HCT116 (cell line): Measurements from ENCODE around the gene CAMSAP3. TPM values are rescaled to one million over a fixed set of nuclear protein-coding genes. Genes with fewer than 3 reads are reported as not detected.

Source experiments
- ATAC-seq: fragments of 200-7000 bp; cut with Tn5 transposase; 2 replicates; pipeline ENCODE4 v1.9.1; 2020; ENCODE audit warnings: mild to moderate bottlenecking, moderate library complexity
- BruUV-seq: library from RNA; stranded (reverse); fragments of 400-500 nt; replicated peaks from 2 replicates; lab custom pipeline; 2021; lab: Mats Ljungman, UMichigan
- CTCF ChIA-PET: fragments of 300-600 bp; sonication (Branson Sonifier 250); formaldehyde crosslinking; loops from one replicate; lab custom pipeline; 2021; ENCODE audit warnings: antibody characterized with exemption; lab: Charles Lee
- POLR2A ChIA-PET: fragments of 300-600, 350-600 bp; sonication (Branson Sonifier 250); formaldehyde crosslinking; loops from one replicate; lab custom pipeline; 2021; ENCODE audit warnings: antibody characterized with exemption; lab: Charles Lee
- RAD21 ChIA-PET, 2 experiments: fragments of 300-600 bp; sonication (Branson Sonifier 250); formaldehyde crosslinking; loops; one replicate each; lab custom pipeline; 2023; ENCODE audit warnings: low total read pairs in 2 of 2; ENCODE audit not compliant: uncharacterized antibody in 2 of 2, unreplicated experiment in 2 of 2, low non-redundant PET in 1 of 2; lab: Charles Lee
- DNase-seq: peaks from one replicate; pipeline ENCODE4 v3.0.0-alpha.2; 2010; ENCODE audit warnings: low read depth, low spot score
- H2AFZ ChIP-seq: fragments of 200-600 bp; shearing (Covaris generic), sonication (generic); 2 replicates; pipeline ENCODE4 v1.6.1; 2017; ENCODE audit warnings: low read depth, mixed run types, mixed read lengths, antibody characterized with exemption, low read length; ENCODE audit not compliant: poor library complexity, severe bottlenecking
- H3K27ac ChIP-seq: 2 replicates; pipeline ENCODE4 v1.5.1; 2012; ENCODE audit warnings: low read depth, low read length
- H3K27me3 ChIP-seq: fragments of 200-600 bp; sonication (generic); 2 replicates; pipeline ENCODE4 v1.6.1; 2016; ENCODE audit warnings: mixed run types, low read length, mixed read lengths; ENCODE audit not compliant: insufficient read depth
- H3K36me3 ChIP-seq, 2 experiments: fragments of 200-500 bp in 1 of 2; fragments of 200-600 bp in 1 of 2; sonication (Bioruptor generic) in 1 of 2; sonication (generic) in 1 of 2; 2 replicates each; pipeline versions ENCODE4 v1.5.1 to v1.6.1; 2014 to 2016; ENCODE audit warnings: low read length in 2 of 2, inconsistent platforms in 1 of 2, mixed read lengths in 1 of 2, mixed run types in 1 of 2; ENCODE audit not compliant: insufficient read depth in 2 of 2, control insufficient read depth in 1 of 2
- H3K4me1 ChIP-seq, 2 experiments: fragments of 200-600 bp in 1 of 2; sonication (generic) in 1 of 2; 2 replicates each; pipeline versions ENCODE4 v1.5.1 to v1.6.1; 2012 to 2017; ENCODE audit warnings: low read length in 2 of 2, inconsistent platforms in 1 of 2, mild to moderate bottlenecking in 1 of 2, mixed read lengths in 1 of 2, mixed run types in 1 of 2, moderate library complexity in 1 of 2; ENCODE audit not compliant: insufficient read depth in 2 of 2, control insufficient read depth in 1 of 2
- H3K4me2 ChIP-seq: fragments of 200-600 bp; sonication (generic); 2 replicates; pipeline ENCODE4 v1.6.1; 2017; ENCODE audit warnings: mixed run types, low read length, mixed read lengths
- H3K4me3 ChIP-seq, 2 experiments: fragments of 200-600 bp in 1 of 2; sonication (generic) in 1 of 2; replicated peaks in 1 of 2; 2 replicates each; pipeline ENCODE4 v1.5.1; 2011 to 2016; ENCODE audit warnings: low read length in 2 of 2, control low read depth in 1 of 2, low read depth in 1 of 2, mild to moderate bottlenecking in 1 of 2, mixed read lengths in 1 of 2, mixed run types in 1 of 2
- H3K79me2 ChIP-seq: fragments of 200-600 bp; sonication (generic); 2 replicates; pipeline ENCODE4 v1.6.1; 2017; ENCODE audit warnings: mild to moderate bottlenecking, mixed run types, low read length, moderate library complexity, mixed read lengths; ENCODE audit not compliant: insufficient read depth
- H3K9ac ChIP-seq: fragments of 200-600 bp; sonication (generic); 2 replicates; pipeline ENCODE4 v1.6.1; 2016; ENCODE audit warnings: low read length, mixed read lengths
- H3K9me2 ChIP-seq: fragments of 200-600 bp; sonication (generic), shearing (Covaris generic); 2 replicates; pipeline ENCODE4 v1.6.1; 2017; ENCODE audit warnings: mixed run types, mild to moderate bottlenecking, moderate library complexity; ENCODE audit not compliant: insufficient read depth
- H3K9me3 ChIP-seq, 2 experiments: fragments of 200-500 bp in 1 of 2; fragments of 200-600 bp in 1 of 2; sonication (Bioruptor generic) in 1 of 2; sonication (generic) in 1 of 2; 2 replicates each; pipeline ENCODE4 v1.6.1; 2014 to 2017; ENCODE audit warnings: low read length in 2 of 2, mixed read lengths in 2 of 2, inconsistent platforms in 1 of 2, low read depth in 1 of 2, mild to moderate bottlenecking in 1 of 2, mixed run types in 1 of 2, moderate library complexity in 1 of 2; ENCODE audit not compliant: control insufficient read depth in 1 of 2, insufficient read depth in 1 of 2
- H4K20me1 ChIP-seq: fragments of 200-600 bp; sonication (generic), shearing (Covaris generic); 2 replicates; pipeline ENCODE4 v1.6.1; 2017; ENCODE audit warnings: mixed run types, mild to moderate bottlenecking, moderate library complexity; ENCODE audit not compliant: insufficient read depth
- CBX3 ChIP-seq: IDR thresholded peaks from 2 replicates; pipeline ENCODE4 v1.6.1; 2012; ENCODE audit warnings: low read depth
- CEBPB ChIP-seq: IDR thresholded peaks from 2 replicates; pipeline ENCODE4 v1.6.1; 2012; ENCODE audit warnings: low read depth
- ELF1 ChIP-seq: IDR thresholded peaks from 2 replicates; pipeline ENCODE4 v1.6.1; 2012; ENCODE audit warnings: low read depth, borderline replicate concordance
- POLR2A ChIP-seq: IDR thresholded peaks from 2 replicates; pipeline ENCODE4 v1.7.0; 2011; ENCODE audit warnings: borderline replicate concordance; ENCODE audit not compliant: insufficient read depth, insufficient read length; ENCODE audit errors: extremely low read depth
- POLR2AphosphoS5 ChIP-seq: IDR thresholded peaks from 2 replicates; pipeline ENCODE4 v1.6.1; 2011; ENCODE audit warnings: mild to moderate bottlenecking, low read depth, low read length, moderate library complexity
- SIN3A ChIP-seq: IDR thresholded peaks from 2 replicates; pipeline ENCODE4 v1.6.1; 2012; ENCODE audit warnings: low read depth
- SRF ChIP-seq: IDR thresholded peaks from 2 replicates; pipeline ENCODE4 v1.6.1; 2012; ENCODE audit warnings: low read depth
- intact Hi-C: fragments of 100-400 bp; cut with micrococcal nuclease; formaldehyde crosslinking; loops from 2 replicates; pipeline ENCODE4 v1.10.0; 2022
- total RNA-seq: library from RNA; stranded (reverse); gene quantifications from one replicate; pipeline ENCODE4 v1.2.1, GENCODE V29; 2021; ENCODE audit not compliant: unreplicated experiment
- TF ChIP-seq, protein P1 (sequence below), 3 experiments: fragments of 200-600 bp in 1 of 3; sonication (generic) in 1 of 3; IDR thresholded peaks in 2 of 3; conservative IDR thresholded peaks in 1 of 3; 2 replicates each; pipeline ENCODE4 v1.5.1; 2012 to 2017; ENCODE audit warnings: low read depth in 2 of 3, low read length in 2 of 3, antibody characterized with exemption in 1 of 3, borderline replicate concordance in 1 of 3, control low read depth in 1 of 3, mild to moderate bottlenecking in 1 of 3, mixed read lengths in 1 of 3, mixed run types in 1 of 3, moderate library complexity in 1 of 3; ENCODE audit not compliant: insufficient read depth in 1 of 3
- TF ChIP-seq, protein P2 (sequence below): IDR thresholded peaks from 2 replicates; pipeline ENCODE4 v1.6.1; 2012; ENCODE audit warnings: low read depth
- TF ChIP-seq, protein P3 (sequence below): IDR thresholded peaks from 2 replicates; pipeline ENCODE4 v1.6.1; 2012
- TF ChIP-seq, protein P4 (sequence below): IDR thresholded peaks from 2 replicates; pipeline ENCODE4 v1.6.1; 2011; ENCODE audit warnings: mild to moderate bottlenecking, low read length, moderate library complexity; ENCODE audit not compliant: insufficient replicate concordance; ENCODE audit errors: extremely low read depth

Gene CAMSAP3
- total RNA-seq, 1 experiment from 2014 or later, result 24.0 TPM

DNA sequence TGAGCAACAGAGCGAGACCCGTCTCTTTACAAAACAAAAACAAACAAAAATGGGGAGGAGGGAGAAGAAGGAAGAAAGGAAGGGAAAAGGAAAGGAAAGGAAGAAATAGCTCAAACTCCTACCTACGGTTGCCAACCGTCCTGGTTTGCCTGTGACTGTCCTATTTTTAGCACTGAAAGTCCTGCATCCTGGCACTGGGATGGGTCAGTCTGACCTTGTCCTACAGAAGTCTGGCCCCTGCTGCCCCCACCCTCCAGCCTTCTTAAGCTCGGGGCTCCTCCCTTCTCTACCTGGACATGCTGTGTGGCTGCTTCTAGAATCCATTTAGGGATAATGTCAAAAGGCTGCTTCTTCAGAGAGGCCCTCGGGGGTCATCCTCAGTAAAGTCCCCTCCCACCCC is 40.0 kb downstream of the CAMSAP3 start:
- H3K4me3 ChIP-seq, result no peak overlapping the region
- no peak for ATAC-seq

More for the DNA sequence above, 40.0 kb downstream of the CAMSAP3 start:
- TF ChIP-seq SRF (no peak), ELF1 (no peak), CBX3 (no peak), POLR2A (no peak), CEBPB (no peak), POLR2AphosphoS5 (no peak), SIN3A (no peak)
- TF ChIP-seq, protein P1, sequence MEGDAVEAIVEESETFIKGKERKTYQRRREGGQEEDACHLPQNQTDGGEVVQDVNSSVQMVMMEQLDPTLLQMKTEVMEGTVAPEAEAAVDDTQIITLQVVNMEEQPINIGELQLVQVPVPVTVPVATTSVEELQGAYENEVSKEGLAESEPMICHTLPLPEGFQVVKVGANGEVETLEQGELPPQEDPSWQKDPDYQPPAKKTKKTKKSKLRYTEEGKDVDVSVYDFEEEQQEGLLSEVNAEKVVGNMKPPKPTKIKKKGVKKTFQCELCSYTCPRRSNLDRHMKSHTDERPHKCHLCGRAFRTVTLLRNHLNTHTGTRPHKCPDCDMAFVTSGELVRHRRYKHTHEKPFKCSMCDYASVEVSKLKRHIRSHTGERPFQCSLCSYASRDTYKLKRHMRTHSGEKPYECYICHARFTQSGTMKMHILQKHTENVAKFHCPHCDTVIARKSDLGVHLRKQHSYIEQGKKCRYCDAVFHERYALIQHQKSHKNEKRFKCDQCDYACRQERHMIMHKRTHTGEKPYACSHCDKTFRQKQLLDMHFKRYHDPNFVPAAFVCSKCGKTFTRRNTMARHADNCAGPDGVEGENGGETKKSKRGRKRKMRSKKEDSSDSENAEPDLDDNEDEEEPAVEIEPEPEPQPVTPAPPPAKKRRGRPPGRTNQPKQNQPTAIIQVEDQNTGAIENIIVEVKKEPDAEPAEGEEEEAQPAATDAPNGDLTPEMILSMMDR (IDR thresholded peaks at IDR 0.05 in 2 of 3, conservative IDR thresholded peaks at IDR 0.05 in 1 of 3; ENCODE audit: borderline replicate concordance in 1 of 3, insufficient read depth in 1 of 3, low read depth in 2 of 3, low read length in 2 of 3), result no peak
- TF ChIP-seq, protein P2, sequence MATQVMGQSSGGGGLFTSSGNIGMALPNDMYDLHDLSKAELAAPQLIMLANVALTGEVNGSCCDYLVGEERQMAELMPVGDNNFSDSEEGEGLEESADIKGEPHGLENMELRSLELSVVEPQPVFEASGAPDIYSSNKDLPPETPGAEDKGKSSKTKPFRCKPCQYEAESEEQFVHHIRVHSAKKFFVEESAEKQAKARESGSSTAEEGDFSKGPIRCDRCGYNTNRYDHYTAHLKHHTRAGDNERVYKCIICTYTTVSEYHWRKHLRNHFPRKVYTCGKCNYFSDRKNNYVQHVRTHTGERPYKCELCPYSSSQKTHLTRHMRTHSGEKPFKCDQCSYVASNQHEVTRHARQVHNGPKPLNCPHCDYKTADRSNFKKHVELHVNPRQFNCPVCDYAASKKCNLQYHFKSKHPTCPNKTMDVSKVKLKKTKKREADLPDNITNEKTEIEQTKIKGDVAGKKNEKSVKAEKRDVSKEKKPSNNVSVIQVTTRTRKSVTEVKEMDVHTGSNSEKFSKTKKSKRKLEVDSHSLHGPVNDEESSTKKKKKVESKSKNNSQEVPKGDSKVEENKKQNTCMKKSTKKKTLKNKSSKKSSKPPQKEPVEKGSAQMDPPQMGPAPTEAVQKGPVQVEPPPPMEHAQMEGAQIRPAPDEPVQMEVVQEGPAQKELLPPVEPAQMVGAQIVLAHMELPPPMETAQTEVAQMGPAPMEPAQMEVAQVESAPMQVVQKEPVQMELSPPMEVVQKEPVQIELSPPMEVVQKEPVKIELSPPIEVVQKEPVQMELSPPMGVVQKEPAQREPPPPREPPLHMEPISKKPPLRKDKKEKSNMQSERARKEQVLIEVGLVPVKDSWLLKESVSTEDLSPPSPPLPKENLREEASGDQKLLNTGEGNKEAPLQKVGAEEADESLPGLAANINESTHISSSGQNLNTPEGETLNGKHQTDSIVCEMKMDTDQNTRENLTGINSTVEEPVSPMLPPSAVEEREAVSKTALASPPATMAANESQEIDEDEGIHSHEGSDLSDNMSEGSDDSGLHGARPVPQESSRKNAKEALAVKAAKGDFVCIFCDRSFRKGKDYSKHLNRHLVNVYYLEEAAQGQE, result no peak
- TF ChIP-seq, protein P3, sequence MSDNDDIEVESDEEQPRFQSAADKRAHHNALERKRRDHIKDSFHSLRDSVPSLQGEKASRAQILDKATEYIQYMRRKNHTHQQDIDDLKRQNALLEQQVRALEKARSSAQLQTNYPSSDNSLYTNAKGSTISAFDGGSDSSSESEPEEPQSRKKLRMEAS, result no peak
- TF ChIP-seq, protein P4, sequence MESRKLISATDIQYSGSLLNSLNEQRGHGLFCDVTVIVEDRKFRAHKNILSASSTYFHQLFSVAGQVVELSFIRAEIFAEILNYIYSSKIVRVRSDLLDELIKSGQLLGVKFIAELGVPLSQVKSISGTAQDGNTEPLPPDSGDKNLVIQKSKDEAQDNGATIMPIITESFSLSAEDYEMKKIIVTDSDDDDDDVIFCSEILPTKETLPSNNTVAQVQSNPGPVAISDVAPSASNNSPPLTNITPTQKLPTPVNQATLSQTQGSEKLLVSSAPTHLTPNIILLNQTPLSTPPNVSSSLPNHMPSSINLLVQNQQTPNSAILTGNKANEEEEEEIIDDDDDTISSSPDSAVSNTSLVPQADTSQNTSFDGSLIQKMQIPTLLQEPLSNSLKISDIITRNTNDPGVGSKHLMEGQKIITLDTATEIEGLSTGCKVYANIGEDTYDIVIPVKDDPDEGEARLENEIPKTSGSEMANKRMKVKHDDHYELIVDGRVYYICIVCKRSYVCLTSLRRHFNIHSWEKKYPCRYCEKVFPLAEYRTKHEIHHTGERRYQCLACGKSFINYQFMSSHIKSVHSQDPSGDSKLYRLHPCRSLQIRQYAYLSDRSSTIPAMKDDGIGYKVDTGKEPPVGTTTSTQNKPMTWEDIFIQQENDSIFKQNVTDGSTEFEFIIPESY, result no peak
- no peak for DNase-seq
- no peak overlapping the region for H3K9ac ChIP-seq
- ChIA-PET CTCF (interaction anchor here (1.3 kb wide), 1 partner anchor 67 kb away, joined by 7 read pairs; no protein-coding TSS in a partner anchor), POLR2A (no interaction called here), RAD21 (no interaction called here)
- H3K36me3 ChIP-seq, result no peaks in the 10 kb centered on the region
- H4K20me1 ChIP-seq, result no peaks in the 10 kb centered on the region
- no peaks in the 10 kb centered on the region for H3K9me2 ChIP-seq
- no peak overlapping the region for H2AFZ ChIP-seq
- H3K4me1 ChIP-seq, result peaks cover 9 to 18% of the 10 kb centered on the region in 2 experiments; a peak in 3 of 4 replicates
- H3K27me3 ChIP-seq, result no peaks in the 10 kb centered on the region
- peaks cover 0 to 4% of the 10 kb centered on the region in 2 experiments; a peak in 1 of 4 replicates for H3K9me3 ChIP-seq
- BruUV-seq, result no TSS peak
- intact Hi-C loops, result no loop called here
- H3K27ac ChIP-seq, result no peak overlapping the region
- no peak overlapping the region for H3K4me2 ChIP-seq
- peaks cover 32% of the 10 kb centered on the region for H3K79me2 ChIP-seq
